SKM-1 (cell line): ENCODE measurements around the gene STK32C.

Source experiments
- DNase-seq: peaks from one replicate; lab custom pipeline; 2025; ENCODE audit not compliant: unreplicated experiment; lab: John Stamatoyannopoulos, UW

The STK32C gene

GRCh38 chr10:132250481-132251475 is 57.0 kb downstream of the STK32C start:
- no peak for DNase-seq

DNA sequence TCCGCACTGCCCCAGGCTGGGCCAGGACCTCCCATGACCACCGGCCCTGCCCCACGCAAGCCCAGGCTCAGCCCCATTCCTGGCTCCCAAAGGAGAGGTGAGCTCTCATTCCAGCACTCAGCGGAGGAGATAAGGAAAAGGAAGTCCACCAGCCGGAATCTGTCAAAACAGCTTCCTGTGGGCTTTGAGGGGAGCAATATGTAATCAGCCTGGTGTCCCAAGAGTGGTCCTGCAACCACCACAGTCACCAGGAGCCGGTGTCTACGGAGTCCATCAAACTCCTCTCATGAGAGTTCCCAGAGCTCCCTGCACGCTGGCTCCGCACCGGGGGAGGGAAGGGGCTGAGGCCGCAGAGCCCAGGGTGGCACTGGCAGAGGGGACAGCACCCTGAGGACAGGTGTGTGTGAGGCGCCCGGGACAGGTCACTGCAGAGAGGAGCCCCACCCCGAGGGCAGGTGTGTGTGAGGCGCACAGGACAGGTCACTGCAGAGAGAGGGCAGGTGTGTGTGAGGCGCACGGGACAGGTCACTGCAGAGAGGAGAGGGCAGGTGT is 57.9 kb downstream of the STK32C start:
- no peak for DNase-seq

- no peak for DNase-seq
Observed at GRCh38 chr10:132249226-132249724, 58.5 kb downstream of the STK32C start.

- DNase-seq = no peak
Observed at GRCh38 chr10:132248455-132249225, 59.1 kb downstream of the STK32C start.

- no peak for DNase-seq
Observed at GRCh38 chr10:132247943-132248342, 59.8 kb downstream of the STK32C start.

DNA sequence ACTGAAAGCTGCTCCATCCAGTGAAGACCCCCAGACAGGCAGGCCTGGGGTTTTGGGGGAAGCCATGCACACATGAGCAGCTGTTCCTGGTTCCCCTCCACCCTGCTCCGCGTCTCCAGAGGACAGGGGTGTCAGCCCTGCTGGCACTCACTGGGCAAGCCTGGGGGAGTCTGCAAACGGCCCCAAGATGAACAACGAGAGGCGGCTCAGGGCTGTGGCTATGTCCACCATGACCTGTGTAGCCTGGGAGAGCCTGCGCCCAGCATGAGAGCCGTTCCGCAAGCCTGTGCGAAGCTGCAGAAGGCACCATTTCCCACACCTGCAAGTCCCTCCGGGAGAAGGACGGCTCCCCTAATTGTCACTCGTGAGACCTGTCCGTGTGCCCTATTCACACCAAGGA is 61.5 kb downstream of the STK32C start:
- DNase-seq = no peak

GRCh38 chr10:132245056-132245455 is 62.7 kb downstream of the STK32C start:
- no peak for DNase-seq

- no peak for DNase-seq
Observed at GRCh38 chr10:132243626-132244025, 64.1 kb downstream of the STK32C start.

GRCh38 chr10:132243141-132243540 is 64.6 kb downstream of the STK32C start:
- no peak for DNase-seq

DNA sequence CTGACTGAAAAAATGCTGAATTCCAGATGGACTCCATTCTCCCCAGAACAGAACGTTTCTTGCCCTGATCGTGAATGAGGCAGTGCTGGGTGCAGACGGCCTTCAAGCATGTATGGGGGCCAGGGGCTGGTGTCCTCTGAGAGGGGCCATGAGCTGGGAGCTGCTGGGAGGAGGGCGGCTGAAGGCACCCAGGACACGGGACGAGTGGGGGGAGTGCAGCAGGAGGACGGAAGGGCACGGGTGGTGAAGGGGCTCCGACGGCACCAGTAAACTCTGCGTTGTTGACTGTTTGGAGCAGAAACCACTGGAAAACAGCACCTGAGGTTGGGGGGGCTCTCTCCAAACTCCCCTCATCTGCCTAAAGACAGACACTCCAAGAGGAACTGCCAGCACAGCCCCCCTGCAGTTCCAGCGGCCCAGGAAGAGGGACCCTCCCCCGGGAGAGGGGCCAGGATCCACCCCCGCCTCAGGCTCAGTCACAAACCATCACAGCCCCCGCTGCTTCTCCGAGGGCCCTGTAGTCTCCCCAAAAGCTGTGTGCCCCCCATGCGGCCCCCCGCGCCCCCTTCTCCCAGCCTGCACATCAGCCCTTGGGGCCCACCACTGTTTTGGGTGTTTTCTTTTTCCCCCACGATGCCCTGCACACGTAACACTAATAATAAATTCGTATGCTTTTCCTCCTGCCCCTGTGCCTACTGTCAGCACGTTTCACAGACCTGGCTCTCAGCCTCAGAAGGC is 65.5 kb downstream of the STK32C start:
- no peak for DNase-seq

GRCh38 chr10:132241496-132241895 is 66.3 kb downstream of the STK32C start:
- no peak for DNase-seq

DNA sequence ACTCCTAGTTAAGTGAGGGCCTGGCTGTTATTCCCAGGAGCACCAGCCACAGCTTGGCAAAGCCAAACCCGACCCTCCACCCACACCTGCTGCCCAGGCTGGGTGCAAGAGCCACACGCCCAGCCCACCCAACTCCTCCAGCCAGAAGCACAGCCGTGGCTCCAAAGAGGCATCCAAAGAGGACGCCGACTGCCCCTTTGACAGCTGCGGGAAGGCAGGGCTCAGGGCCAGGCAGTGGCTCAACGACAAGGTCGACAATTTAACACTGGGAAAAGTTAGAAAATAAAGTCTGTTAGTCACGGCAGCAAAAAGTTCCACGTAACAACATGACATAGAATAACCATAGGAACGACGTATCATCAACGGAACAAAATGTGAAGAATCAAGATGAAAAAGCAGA is 66.7 kb downstream of the STK32C start:
- DNase-seq = no peak

- DNase-seq = no peak
Observed at GRCh38 chr10:132240581-132240980, 67.2 kb downstream of the STK32C start.

- DNase-seq = no peak
Observed at GRCh38 chr10:132240156-132240555, 67.6 kb downstream of the STK32C start.

DNA sequence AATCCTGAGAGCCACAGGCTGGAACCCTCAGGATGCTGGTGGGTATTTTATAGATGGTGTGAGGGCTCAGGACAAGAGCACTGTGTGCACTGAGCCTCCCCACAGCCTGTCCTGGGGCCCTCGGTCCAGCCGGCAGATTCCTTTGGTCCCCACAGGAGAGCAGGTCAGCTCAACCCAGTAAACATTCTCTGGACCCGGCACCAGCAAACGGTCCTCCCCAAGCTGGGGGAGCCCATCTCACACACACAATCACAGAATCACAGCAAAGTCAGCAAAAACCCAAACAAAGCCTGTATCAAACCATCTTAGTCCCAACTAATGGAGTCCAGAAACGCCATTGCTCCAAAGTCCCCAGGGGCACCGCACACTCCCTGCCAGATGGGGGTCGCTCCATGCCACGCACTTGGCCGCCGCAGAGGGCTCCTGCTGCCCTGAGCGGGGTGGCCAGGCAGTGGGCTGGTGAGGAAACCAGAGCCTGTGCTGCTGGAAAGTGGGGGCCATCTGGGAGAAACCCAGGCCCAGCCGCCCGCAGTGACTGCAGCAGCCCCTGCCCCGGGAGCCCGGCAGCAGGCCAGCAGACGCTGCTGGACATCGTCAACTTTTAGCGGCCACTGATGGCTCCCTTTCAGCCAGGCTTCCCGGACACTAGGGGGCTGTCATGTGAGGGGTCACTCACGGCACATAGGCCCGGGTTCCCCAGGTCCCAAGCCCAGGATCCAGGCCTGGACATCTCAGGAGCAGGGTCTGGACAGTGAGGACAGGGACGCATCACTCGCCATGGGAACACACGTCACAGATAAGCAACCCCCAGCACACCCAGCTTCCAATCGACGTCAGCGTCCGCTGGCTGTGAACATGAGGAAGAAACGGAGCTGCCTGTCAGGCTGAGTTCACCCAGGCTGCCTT is 68.4 kb downstream of the STK32C start:
- no peak for DNase-seq

- no peak for DNase-seq
Observed at GRCh38 chr10:132238371-132239125, 69.2 kb downstream of the STK32C start.

GRCh38 chr10:132237871-132238270 is 69.9 kb downstream of the STK32C start:
- no peak for DNase-seq

- DNase-seq = no peak
Observed at GRCh38 chr10:132237396-132237795, 70.4 kb downstream of the STK32C start.

DNA sequence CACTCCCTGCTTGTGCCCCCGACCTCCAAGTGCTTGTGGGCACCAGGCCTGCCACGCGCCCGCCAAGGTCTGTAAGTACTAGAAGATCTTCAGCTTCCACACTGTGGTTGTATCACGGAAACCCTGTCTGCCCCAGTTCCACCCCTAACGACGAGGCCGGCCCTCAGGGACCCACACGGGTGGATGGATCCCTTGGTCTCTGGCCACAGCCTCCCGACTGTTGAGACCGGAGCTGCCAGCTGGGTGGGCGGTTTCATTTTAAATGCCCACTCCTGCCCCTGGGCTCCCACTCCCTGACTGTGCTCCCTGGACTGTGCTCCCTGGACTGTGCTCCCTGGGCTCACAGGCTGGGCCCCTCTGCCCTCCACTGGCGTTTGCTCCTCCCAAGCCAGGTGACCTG is 70.9 kb downstream of the STK32C start:
- no peak for DNase-seq
